Measurements from ENCODE around the gene WDR64. TPM values are rescaled to one million over a fixed set of nuclear protein-coding genes. Genes with fewer than 3 reads are reported as not detected.

Gene WDR64
- total and polyA plus RNA-seq, 4 donors: 0.11 to 0.32 (median 0.11) TPM; not detected in 1

GRCh38 chr1:241630476-241630875 is 21.6 kb upstream of the WDR64 start:
- DNase-seq (ENCODE audit: low read depth in 4 of 6, low spot score in 6 of 6): no peak
- WGBS (ENCODE audit: insufficient coverage): no CpG with 5 or more reads among the region's 1 CpG
- Histone ChIP-seq H3K36me3 (ENCODE audit: control insufficient read depth, insufficient read depth, low read length) (no peaks in the 10 kb centered on the region), H3K27ac (ENCODE audit: low read depth, low read length) (no peak overlapping the region), H3K9me3 (ENCODE audit: control insufficient read depth, insufficient read depth, low read length) (no peaks in the 10 kb centered on the region), H3K27me3 (ENCODE audit: control insufficient read depth, insufficient read depth, low read length) (no peaks in the 10 kb centered on the region), H3K4me1 (ENCODE audit: control insufficient read depth, insufficient read depth, low read length) (no peaks in the 10 kb centered on the region), H3K4me3 (ENCODE audit: low read depth, low read length) (no peak overlapping the region)

GRCh38 chr1:241630899-241631298 is 21.2 kb upstream of the WDR64 start:
- WGBS (ENCODE audit: insufficient coverage): no CpG with 5 or more reads among the region's 2 CpGs
- H3K36me3 ChIP-seq (ENCODE audit: control insufficient read depth, insufficient read depth, low read length): no peaks in the 10 kb centered on the region
- no peaks in the 10 kb centered on the region for H3K4me1 ChIP-seq (ENCODE audit: control insufficient read depth, insufficient read depth, low read length)
- DNase-seq (ENCODE audit: low read depth in 4 of 6, low spot score in 6 of 6): no peak
- no peak overlapping the region for H3K4me3 ChIP-seq (ENCODE audit: low read depth, low read length)
- no peaks in the 10 kb centered on the region for H3K27me3 ChIP-seq (ENCODE audit: control insufficient read depth, insufficient read depth, low read length)
- no peak overlapping the region for H3K27ac ChIP-seq (ENCODE audit: low read depth, low read length)
- H3K9me3 ChIP-seq (ENCODE audit: control insufficient read depth, insufficient read depth, low read length): no peaks in the 10 kb centered on the region

- H3K4me1 ChIP-seq (ENCODE audit: control insufficient read depth, insufficient read depth, low read length): no peaks in the 10 kb centered on the region
- WGBS (ENCODE audit: insufficient coverage): no CpG with 5 or more reads among the region's 5 CpGs
- H3K4me3 ChIP-seq (ENCODE audit: low read depth, low read length): no peak overlapping the region
- H3K27ac ChIP-seq (ENCODE audit: low read depth, low read length): no peak overlapping the region
- no peaks in the 10 kb centered on the region for H3K36me3 ChIP-seq (ENCODE audit: control insufficient read depth, insufficient read depth, low read length)
- H3K9me3 ChIP-seq (ENCODE audit: control insufficient read depth, insufficient read depth, low read length): no peaks in the 10 kb centered on the region
- DNase-seq (ENCODE audit: low read depth in 4 of 6, low spot score in 6 of 6): no peak
- no peaks in the 10 kb centered on the region for H3K27me3 ChIP-seq (ENCODE audit: control insufficient read depth, insufficient read depth, low read length)
Measured at GRCh38 chr1:241631674-241632073, 20.4 kb upstream of the WDR64 start.

- no peaks in the 10 kb centered on the region for H3K9me3 ChIP-seq (ENCODE audit: control insufficient read depth, insufficient read depth, low read length)
- H3K4me1 ChIP-seq (ENCODE audit: control insufficient read depth, insufficient read depth, low read length): no peaks in the 10 kb centered on the region
- no peak for DNase-seq (ENCODE audit: low read depth in 4 of 6, low spot score in 6 of 6)
- no peak overlapping the region for H3K27ac ChIP-seq (ENCODE audit: low read depth, low read length)
- WGBS (ENCODE audit: insufficient coverage): no CpG with 5 or more reads among the region's 3 CpGs
- no peak overlapping the region for H3K4me3 ChIP-seq (ENCODE audit: low read depth, low read length)
- no peaks in the 10 kb centered on the region for H3K36me3 ChIP-seq (ENCODE audit: control insufficient read depth, insufficient read depth, low read length)
- H3K27me3 ChIP-seq (ENCODE audit: control insufficient read depth, insufficient read depth, low read length): no peaks in the 10 kb centered on the region
Measured at GRCh38 chr1:241632987-241633386, 19.1 kb upstream of the WDR64 start.

GRCh38 chr1:241635556-241636152 is 16.4 kb upstream of the WDR64 start:
- Histone ChIP-seq H3K9me3 (ENCODE audit: control insufficient read depth, insufficient read depth, low read length) (no peaks in the 10 kb centered on the region), H3K27me3 (ENCODE audit: control insufficient read depth, insufficient read depth, low read length) (no peaks in the 10 kb centered on the region), H3K36me3 (ENCODE audit: control insufficient read depth, insufficient read depth, low read length) (no peaks in the 10 kb centered on the region), H3K27ac (ENCODE audit: low read depth, low read length) (no peak overlapping the region), H3K4me1 (ENCODE audit: control insufficient read depth, insufficient read depth, low read length) (peaks cover 2% of the 10 kb centered on the region), H3K4me3 (ENCODE audit: low read depth, low read length) (no peak overlapping the region)
- WGBS (ENCODE audit: insufficient coverage): 100% methylated on average over 1 of the region's 4 CpGs
- DNase-seq (ENCODE audit: low read depth in 4 of 6, low spot score in 6 of 6): no peak

- no peaks in the 10 kb centered on the region for H3K9me3 ChIP-seq (ENCODE audit: control insufficient read depth, insufficient read depth, low read length)
- no CpG with 5 or more reads among the region's 1 CpG for WGBS (ENCODE audit: insufficient coverage)
- no peaks in the 10 kb centered on the region for H3K36me3 ChIP-seq (ENCODE audit: control insufficient read depth, insufficient read depth, low read length)
- H3K27ac ChIP-seq (ENCODE audit: low read depth, low read length): no peak overlapping the region
- no peak overlapping the region for H3K4me3 ChIP-seq (ENCODE audit: low read depth, low read length)
- H3K27me3 ChIP-seq (ENCODE audit: control insufficient read depth, insufficient read depth, low read length): no peaks in the 10 kb centered on the region
- peaks cover 6% of the 10 kb centered on the region for H3K4me1 ChIP-seq (ENCODE audit: control insufficient read depth, insufficient read depth, low read length)
- no peak for DNase-seq (ENCODE audit: low read depth in 4 of 6, low spot score in 6 of 6)
Measured at GRCh38 chr1:241636291-241636690, 15.8 kb upstream of the WDR64 start.

GRCh38 chr1:241637046-241637590 is 15.0 kb upstream of the WDR64 start:
- peaks cover 6% of the 10 kb centered on the region for H3K4me1 ChIP-seq (ENCODE audit: control insufficient read depth, insufficient read depth, low read length)
- no peak overlapping the region for H3K27ac ChIP-seq (ENCODE audit: low read depth, low read length)
- no peak overlapping the region for H3K4me3 ChIP-seq (ENCODE audit: low read depth, low read length)
- H3K27me3 ChIP-seq (ENCODE audit: control insufficient read depth, insufficient read depth, low read length): no peaks in the 10 kb centered on the region
- no peaks in the 10 kb centered on the region for H3K36me3 ChIP-seq (ENCODE audit: control insufficient read depth, insufficient read depth, low read length)
- no peaks in the 10 kb centered on the region for H3K9me3 ChIP-seq (ENCODE audit: control insufficient read depth, insufficient read depth, low read length)
- no peak for DNase-seq (ENCODE audit: low read depth in 4 of 6, low spot score in 6 of 6)

- Histone ChIP-seq H3K27ac (ENCODE audit: low read depth, low read length) (no peak overlapping the region), H3K36me3 (ENCODE audit: control insufficient read depth, insufficient read depth, low read length) (no peaks in the 10 kb centered on the region), H3K27me3 (ENCODE audit: control insufficient read depth, insufficient read depth, low read length) (no peaks in the 10 kb centered on the region), H3K4me1 (ENCODE audit: control insufficient read depth, insufficient read depth, low read length) (peaks cover 6% of the 10 kb centered on the region), H3K4me3 (ENCODE audit: low read depth, low read length) (no peak overlapping the region), H3K9me3 (ENCODE audit: control insufficient read depth, insufficient read depth, low read length) (no peaks in the 10 kb centered on the region)
- DNase-seq (ENCODE audit: low read depth in 4 of 6, low spot score in 6 of 6): no peak
- 83% methylated on average over 1 of the region's 4 CpGs for WGBS (ENCODE audit: insufficient coverage)
Measured at GRCh38 chr1:241637604-241638003, 14.5 kb upstream of the WDR64 start.

- no peak for DNase-seq (ENCODE audit: low read depth in 4 of 6, low spot score in 6 of 6)
- no peak overlapping the region for H3K4me3 ChIP-seq (ENCODE audit: low read depth, low read length)
- no peaks in the 10 kb centered on the region for H3K9me3 ChIP-seq (ENCODE audit: control insufficient read depth, insufficient read depth, low read length)
- H3K27me3 ChIP-seq (ENCODE audit: control insufficient read depth, insufficient read depth, low read length): no peaks in the 10 kb centered on the region
- H3K4me1 ChIP-seq (ENCODE audit: control insufficient read depth, insufficient read depth, low read length): peaks cover 6% of the 10 kb centered on the region
- H3K27ac ChIP-seq (ENCODE audit: low read depth, low read length): no peak overlapping the region
- no peaks in the 10 kb centered on the region for H3K36me3 ChIP-seq (ENCODE audit: control insufficient read depth, insufficient read depth, low read length)
- no CpG with 5 or more reads among the region's 5 CpGs for WGBS (ENCODE audit: insufficient coverage)
Measured at GRCh38 chr1:241638099-241638682, 13.9 kb upstream of the WDR64 start.

Data from spinal cord (tissue), 10 donors.